ENCODE results near the gene WNT7B. TPM values are rescaled to one million over a fixed set of nuclear protein-coding genes. Genes with fewer than 3 reads are reported as not detected.
A peak's percentile ranks its signal among the peaks of the same experiment; 100 is the strongest.

WNT7B gene
- total and polyA plus RNA-seq, 8 donors, result 0.16 to 1.3 (median 0.71) TPM

DNA sequence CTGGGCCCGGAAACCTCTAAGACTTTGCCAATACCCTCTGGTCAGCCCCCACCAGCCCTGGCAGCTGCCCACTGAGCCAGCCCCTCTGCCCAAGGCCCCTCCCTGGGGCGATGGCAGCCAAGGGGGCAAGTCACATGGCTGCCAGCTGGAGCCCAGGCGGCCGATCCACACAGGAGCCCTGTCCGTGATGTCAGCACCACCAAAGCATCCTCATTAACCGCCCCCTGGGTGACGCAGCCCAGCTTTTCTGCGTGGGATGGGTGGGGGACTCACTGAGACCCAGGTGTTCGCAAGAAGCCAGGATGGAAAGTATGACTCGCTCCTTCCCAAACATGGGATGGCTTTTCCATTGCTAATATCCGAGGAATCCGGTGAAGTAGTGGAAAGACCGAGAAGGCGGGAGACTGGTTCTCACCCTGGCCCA is 46.6 kb upstream of the WNT7B start:
- TF ChIP-seq, protein P1, sequence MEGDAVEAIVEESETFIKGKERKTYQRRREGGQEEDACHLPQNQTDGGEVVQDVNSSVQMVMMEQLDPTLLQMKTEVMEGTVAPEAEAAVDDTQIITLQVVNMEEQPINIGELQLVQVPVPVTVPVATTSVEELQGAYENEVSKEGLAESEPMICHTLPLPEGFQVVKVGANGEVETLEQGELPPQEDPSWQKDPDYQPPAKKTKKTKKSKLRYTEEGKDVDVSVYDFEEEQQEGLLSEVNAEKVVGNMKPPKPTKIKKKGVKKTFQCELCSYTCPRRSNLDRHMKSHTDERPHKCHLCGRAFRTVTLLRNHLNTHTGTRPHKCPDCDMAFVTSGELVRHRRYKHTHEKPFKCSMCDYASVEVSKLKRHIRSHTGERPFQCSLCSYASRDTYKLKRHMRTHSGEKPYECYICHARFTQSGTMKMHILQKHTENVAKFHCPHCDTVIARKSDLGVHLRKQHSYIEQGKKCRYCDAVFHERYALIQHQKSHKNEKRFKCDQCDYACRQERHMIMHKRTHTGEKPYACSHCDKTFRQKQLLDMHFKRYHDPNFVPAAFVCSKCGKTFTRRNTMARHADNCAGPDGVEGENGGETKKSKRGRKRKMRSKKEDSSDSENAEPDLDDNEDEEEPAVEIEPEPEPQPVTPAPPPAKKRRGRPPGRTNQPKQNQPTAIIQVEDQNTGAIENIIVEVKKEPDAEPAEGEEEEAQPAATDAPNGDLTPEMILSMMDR (IDR thresholded peaks at IDR 0.05), result no peak
- DNase-seq (peak in 3 of 6 donors; percentile 29 to 54 (median 38)), FAIRE-seq (no peak), ATAC-seq (no peak)
- 87 to 93% methylated on average over 14 of the region's 14 CpGs for WGBS, 2 donors
- Histone ChIP-seq H3K4me3 (no peak overlapping the region), H3K27me3 (no peaks in the 10 kb centered on the region), H3K27ac (no peak overlapping the region), H3K4me1 (peaks cover 0 to 12% (median 10%) of the 10 kb centered on the region in 3 donors), H3K36me3 (no peaks in the 10 kb centered on the region), H3K9me3 (no peaks in the 10 kb centered on the region)
- intact Hi-C loops (cut with DNase I), result no loop called here

DNA sequence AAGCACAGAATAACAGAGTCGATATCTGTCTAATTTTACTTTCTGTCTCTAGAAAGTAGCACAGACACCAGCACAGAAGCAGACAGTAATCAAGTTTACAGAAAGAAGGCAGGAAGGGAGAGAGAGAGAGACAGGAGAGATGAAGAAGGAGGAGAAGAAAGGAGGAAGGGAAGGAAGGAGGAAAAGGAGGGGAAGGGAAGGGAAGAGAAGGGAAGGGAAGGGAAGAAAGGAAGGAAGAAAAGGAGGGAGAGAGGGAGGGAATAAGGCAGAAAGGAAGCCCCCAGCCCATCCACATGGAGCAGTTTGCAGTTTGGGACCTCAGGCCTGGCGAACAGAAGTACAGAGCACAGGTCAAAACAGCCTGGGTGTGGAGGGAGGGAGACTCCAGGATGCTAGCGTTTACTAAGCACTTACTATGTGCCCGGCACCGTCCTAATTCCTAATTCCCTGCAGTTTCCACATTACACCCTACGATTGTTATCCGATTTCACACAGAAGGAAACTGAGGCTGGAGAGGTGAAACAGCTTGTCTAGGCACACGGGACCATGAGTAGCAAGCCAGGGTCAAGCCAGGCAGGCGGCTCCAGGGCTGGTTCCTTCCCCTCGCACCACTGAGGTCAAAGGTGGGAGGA is 46.0 kb upstream of the WNT7B start:
- TF ChIP-seq, protein P1 (IDR thresholded peaks at IDR 0.05), result no peak
- intact Hi-C loops (cut with DNase I), result no loop called here
- FAIRE-seq (no peak), ATAC-seq (no peak), DNase-seq (peak in 1 of 6 donors; percentile 13)
- Histone ChIP-seq H3K27ac (no peak overlapping the region), H3K4me1 (peaks cover 0 to 12% (median 10%) of the 10 kb centered on the region in 3 donors), H3K4me3 (no peak overlapping the region), H3K36me3 (no peaks in the 10 kb centered on the region), H3K9me3 (no peaks in the 10 kb centered on the region), H3K27me3 (no peaks in the 10 kb centered on the region)
- WGBS, 2 donors, result 87 to 91% methylated on average over 10 of the region's 10 CpGs

DNA sequence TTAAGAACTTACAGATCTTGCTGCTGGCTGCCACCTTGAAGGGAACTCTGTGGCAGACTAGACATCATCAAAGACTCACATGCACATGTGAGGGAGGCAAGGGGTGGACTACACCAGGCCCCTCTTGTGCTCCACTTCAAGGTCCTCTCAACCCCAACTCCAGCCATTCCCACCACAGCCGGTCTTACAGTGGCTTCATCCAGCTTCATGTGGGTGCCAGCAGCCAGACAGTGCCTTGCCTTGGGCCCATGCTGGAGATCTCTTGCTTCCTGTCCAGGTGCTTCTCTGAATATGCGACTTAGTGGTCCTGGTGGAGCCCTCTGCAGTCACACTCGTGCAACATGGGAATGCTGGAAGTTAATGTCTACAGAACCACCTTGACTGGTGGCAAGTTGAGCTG is 44.6 kb upstream of the WNT7B start:
- TF ChIP-seq, protein P1 (IDR thresholded peaks at IDR 0.05), result no peak
- Histone ChIP-seq H3K4me1 (peaks cover 0 to 6% (median 4%) of the 10 kb centered on the region in 3 donors), H3K27me3 (no peaks in the 10 kb centered on the region), H3K27ac (no peak overlapping the region), H3K4me3 (no peak overlapping the region), H3K36me3 (no peaks in the 10 kb centered on the region), H3K9me3 (no peaks in the 10 kb centered on the region)
- 79 to 91% methylated on average over 3 of the region's 3 CpGs for WGBS, 2 donors
- ATAC-seq, result no peak
- DNase-seq, result peak in 2 of 6 donors; percentile 11 to 26
- intact Hi-C loops (cut with DNase I), result no loop called here
- FAIRE-seq, result no peak

DNA sequence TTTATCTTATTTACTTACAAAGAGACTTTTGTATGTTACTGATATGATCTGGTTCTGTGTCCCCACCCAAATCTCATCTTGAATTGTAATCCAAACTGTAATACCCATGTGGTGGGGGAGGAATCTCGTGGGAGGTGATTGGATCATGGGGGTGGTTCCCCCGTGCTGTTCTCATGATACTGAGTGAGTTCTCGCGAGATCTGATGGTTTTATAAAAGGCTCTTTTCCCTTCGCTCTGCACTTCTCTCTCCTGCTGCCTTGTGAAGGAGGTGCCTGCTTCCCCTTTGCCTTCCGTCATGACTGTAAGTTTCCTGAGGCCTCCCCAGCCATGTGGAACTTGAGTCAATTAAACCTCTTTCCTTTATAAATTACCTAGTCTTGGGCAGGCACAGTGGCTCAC is 42.4 kb upstream of the WNT7B start:
- no peak for FAIRE-seq
- 86% methylated on average over 6 of the region's 6 CpGs for WGBS, 2 donors
- H3K9me3 ChIP-seq, result no peaks in the 10 kb centered on the region
- TF ChIP-seq, protein P1 (IDR thresholded peaks at IDR 0.05), result no peak
- H3K27me3 ChIP-seq, result no peaks in the 10 kb centered on the region
- peak in 1 of 6 donors; percentile 5 for DNase-seq
- no peak overlapping the region for H3K4me3 ChIP-seq
- no peak for ATAC-seq
- intact Hi-C loops (cut with DNase I), result loop anchor here in 1 of 3 donors (10.0 kb wide), 1 partner anchor 315 kb away; the partner anchor contains the start of gene TRMU
- H3K36me3 ChIP-seq, result no peaks in the 10 kb centered on the region
- H3K4me1 ChIP-seq, result peaks cover 0 to 12% (median 4%) of the 10 kb centered on the region in 3 donors
- no peak overlapping the region for H3K27ac ChIP-seq

DNA sequence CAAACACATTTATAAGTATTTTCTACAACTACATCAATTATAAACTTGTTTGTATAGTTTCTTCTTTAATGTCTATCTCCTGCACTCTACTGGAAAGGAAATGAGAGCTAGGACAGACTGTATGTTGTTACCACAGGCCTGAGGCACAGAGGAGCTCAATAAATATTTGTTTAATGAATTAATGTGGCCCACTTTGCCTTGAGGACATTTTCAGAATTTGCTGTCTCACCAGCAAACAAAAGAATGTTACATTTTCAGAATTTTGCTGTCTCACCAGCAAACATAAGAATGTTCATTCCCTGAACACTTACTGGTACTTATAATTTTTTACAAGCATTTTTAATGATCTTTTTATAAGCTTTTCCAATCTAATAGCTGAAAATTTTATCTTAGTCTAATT is 41.9 kb upstream of the WNT7B start:
- no peak for DNase-seq
- intact Hi-C loops (cut with DNase I), result loop anchor here in 1 of 3 donors (10.0 kb wide), 1 partner anchor 316 kb away; the partner anchor contains the start of gene TRMU
- Histone ChIP-seq H3K36me3 (no peaks in the 10 kb centered on the region), H3K27me3 (no peaks in the 10 kb centered on the region), H3K4me3 (no peak overlapping the region), H3K4me1 (peaks cover 0 to 12% (median 5%) of the 10 kb centered on the region in 3 donors), H3K9me3 (no peaks in the 10 kb centered on the region), H3K27ac (no peak overlapping the region)
- ATAC-seq, result no peak
- TF ChIP-seq, protein P1 (IDR thresholded peaks at IDR 0.05), result no peak
- FAIRE-seq, result no peak

Measured in pancreas (tissue), 10 donors.